ENCODE results near the gene ZSWIM3. TPM values are rescaled to one million over a fixed set of nuclear protein-coding genes. Genes with fewer than 3 reads are reported as not detected.

The ZSWIM3 gene
- total and polyA plus RNA-seq, 2 of the 13 experiments (the other 11 are each of a cell fraction or from before 2014, with no cell fraction given) = 5.2 to 5.8 TPM

- TF ChIP-seq ZC3H13 (CRISPR knock-in tag; IDR thresholded peaks at IDR 0.05) (peak; percentile 91), ZNF678 (CRISPR knock-in tag; IDR thresholded peaks at IDR 0.05) (peak; percentile 86), HNF4A (CRISPR knock-in tag; IDR thresholded peaks at IDR 0.05) (peak; percentile 90), FUBP1 (CRISPR knock-in tag; IDR thresholded peaks at IDR 0.05; ENCODE audit: borderline replicate concordance) (0 out of 2 replicates have a peak, but pooled peaks have one; percentile 43), KDM2A (CRISPR knock-in tag; IDR thresholded peaks at IDR 0.05; ENCODE audit: borderline replicate concordance, low read depth) (peak; percentile 94), HNRNPUL1 (IDR thresholded peaks at IDR 0.05; ENCODE audit: low read depth, low read length) (no peak), HDAC6 (IDR thresholded peaks at IDR 0.05; ENCODE audit: low read depth, low read length) (no peak), KDM3A (CRISPR knock-in tag; IDR thresholded peaks at IDR 0.05; ENCODE audit: low read depth) (0 out of 2 replicates have a peak, but pooled peaks have one; percentile 24), IKZF5 (CRISPR knock-in tag; IDR thresholded peaks at IDR 0.05) (peak; percentile 87), NFIB (CRISPR knock-in tag; IDR thresholded peaks at IDR 0.05; ENCODE audit: borderline replicate concordance) (no peak), PHF21A (CRISPR knock-in tag; IDR thresholded peaks at IDR 0.05) (no peak), ZNF792 (CRISPR knock-in tag; IDR thresholded peaks at IDR 0.05) (peak; percentile 83; the same call in 1 of the 2 replicates), TAF1 (CRISPR knock-in tag; IDR thresholded peaks at IDR 0.05) (peak; percentile 99), HDAC1 (CRISPR knock-in tag; IDR thresholded peaks at IDR 0.05) (peak; percentile 59; the same call in 1 of the 2 replicates), MAF1 (CRISPR knock-in tag; IDR thresholded peaks at IDR 0.05; ENCODE audit: borderline replicate concordance) (no peak; the same call in 1 of the 2 replicates), GTF3A (CRISPR knock-in tag; conservative IDR thresholded peaks at IDR 0.05) (no peak; the same call in 1 of the 2 replicates), AHR (CRISPR knock-in tag; IDR thresholded peaks at IDR 0.05) (peak; percentile 79; the same call in 1 of the 2 replicates), FOXJ3 (CRISPR knock-in tag; IDR thresholded peaks at IDR 0.05; ENCODE audit: borderline replicate concordance) (no peak), ZNF547 (CRISPR knock-in tag; IDR thresholded peaks at IDR 0.05) (no peak), MZF1 (CRISPR knock-in tag; IDR thresholded peaks at IDR 0.05; ENCODE audit: borderline replicate concordance) (peak; percentile 22; the same call in 1 of the 2 replicates)
- TF ChIP-seq, protein P1, sequence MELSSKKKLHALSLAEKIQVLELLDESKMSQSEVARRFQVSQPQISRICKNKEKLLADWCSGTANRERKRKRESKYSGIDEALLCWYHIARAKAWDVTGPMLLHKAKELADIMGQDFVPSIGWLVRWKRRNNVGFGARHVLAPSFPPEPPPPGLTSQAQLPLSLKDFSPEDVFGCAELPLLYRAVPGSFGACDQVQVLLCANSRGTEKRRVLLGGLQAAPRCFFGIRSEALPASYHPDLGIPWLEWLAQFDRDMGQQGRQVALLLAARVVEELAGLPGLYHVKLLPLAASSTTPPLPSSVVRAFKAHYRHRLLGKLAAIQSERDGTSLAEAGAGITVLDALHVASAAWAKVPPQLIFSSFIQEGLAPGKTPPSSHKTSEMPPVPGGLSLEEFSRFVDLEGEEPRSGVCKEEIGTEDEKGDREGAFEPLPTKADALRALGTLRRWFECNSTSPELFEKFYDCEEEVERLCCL (CRISPR knock-in tag; IDR thresholded peaks at IDR 0.05; ENCODE audit: borderline replicate concordance) = no peak
- TF ChIP-seq, protein P2, sequence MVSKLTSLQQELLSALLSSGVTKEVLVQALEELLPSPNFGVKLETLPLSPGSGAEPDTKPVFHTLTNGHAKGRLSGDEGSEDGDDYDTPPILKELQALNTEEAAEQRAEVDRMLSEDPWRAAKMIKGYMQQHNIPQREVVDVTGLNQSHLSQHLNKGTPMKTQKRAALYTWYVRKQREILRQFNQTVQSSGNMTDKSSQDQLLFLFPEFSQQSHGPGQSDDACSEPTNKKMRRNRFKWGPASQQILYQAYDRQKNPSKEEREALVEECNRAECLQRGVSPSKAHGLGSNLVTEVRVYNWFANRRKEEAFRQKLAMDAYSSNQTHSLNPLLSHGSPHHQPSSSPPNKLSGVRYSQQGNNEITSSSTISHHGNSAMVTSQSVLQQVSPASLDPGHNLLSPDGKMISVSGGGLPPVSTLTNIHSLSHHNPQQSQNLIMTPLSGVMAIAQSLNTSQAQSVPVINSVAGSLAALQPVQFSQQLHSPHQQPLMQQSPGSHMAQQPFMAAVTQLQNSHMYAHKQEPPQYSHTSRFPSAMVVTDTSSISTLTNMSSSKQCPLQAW (CRISPR knock-in tag; IDR thresholded peaks at IDR 0.05) = peak; percentile 87
These were observed 23.8 kb downstream of the ZSWIM3 start, which contains the start of gene ZSWIM1 (continued) for GRCh38 chr20:45880988-45881788.

All from HepG2 (cell line).